NCI-H2227 (cell line): ENCODE results near the gene HOXA7.

Experiments used
- DNase-seq: peaks from one replicate; lab custom pipeline; 2025; ENCODE audit not compliant: unreplicated experiment; lab: John Stamatoyannopoulos, UW

HOXA7 gene

GRCh38 chr7:27182285-27182841 lies 25.9 kb upstream of the HOXA7 start:
- DNase-seq: no peak

GRCh38 chr7:27181795-27182275 lies 25.4 kb upstream of the HOXA7 start:
- DNase-seq: no peak

GRCh38 chr7:27180431-27181420 lies 24.3 kb upstream of the HOXA7 start:
- DNase-seq: no peak

GRCh38 chr7:27179503-27180430 lies 23.3 kb upstream of the HOXA7 start:
- peak; percentile 13 for DNase-seq

GRCh38 chr7:27179030-27179429 lies 22.6 kb upstream of the HOXA7 start:
- no peak for DNase-seq

GRCh38 chr7:27178366-27178765 lies 21.9 kb upstream of the HOXA7 start:
- DNase-seq: no peak

- DNase-seq: no peak
Observed at GRCh38 chr7:27177795-27178320, 21.4 kb upstream of the HOXA7 start.

- DNase-seq: no peak
Observed at GRCh38 chr7:27176962-27177794, 20.7 kb upstream of the HOXA7 start.

- no peak for DNase-seq
Observed at GRCh38 chr7:27176524-27176845, 20.0 kb upstream of the HOXA7 start.

- no peak for DNase-seq
Observed at GRCh38 chr7:27175626-27176523, 19.4 kb upstream of the HOXA7 start.

- no peak for DNase-seq
Observed at GRCh38 chr7:27174874-27175625, 18.6 kb upstream of the HOXA7 start.

GRCh38 chr7:27173956-27174873 lies 17.7 kb upstream of the HOXA7 start, which contains the start of gene HOXA10:
TSS of gene HOXA10 (minus strand) at chr7:27174320. CDS start at chr7:27174306, 14 bp downstream.
- no peak for DNase-seq

GRCh38 chr7:27173511-27173955 lies 17.1 kb upstream of the HOXA7 start:
- no peak for DNase-seq

- DNase-seq: no peak
Observed at GRCh38 chr7:27172823-27173510, 16.5 kb upstream of the HOXA7 start.

- no peak for DNase-seq
Observed at GRCh38 chr7:27172315-27172774, 15.9 kb upstream of the HOXA7 start.

GRCh38 chr7:27171637-27172314 lies 15.3 kb upstream of the HOXA7 start:
- DNase-seq: peak; percentile 38
